Measurements from ENCODE around the gene DNAH14. TPM values are rescaled to one million over a fixed set of nuclear protein-coding genes. Genes with fewer than 3 reads are reported as not detected.

The DNAH14 gene
- total and polyA plus RNA-seq, 2 donors (not counting 3 experiments of a cell fraction or from before 2014, with no cell fraction given), result 1.5 to 7.1 TPM

DNA sequence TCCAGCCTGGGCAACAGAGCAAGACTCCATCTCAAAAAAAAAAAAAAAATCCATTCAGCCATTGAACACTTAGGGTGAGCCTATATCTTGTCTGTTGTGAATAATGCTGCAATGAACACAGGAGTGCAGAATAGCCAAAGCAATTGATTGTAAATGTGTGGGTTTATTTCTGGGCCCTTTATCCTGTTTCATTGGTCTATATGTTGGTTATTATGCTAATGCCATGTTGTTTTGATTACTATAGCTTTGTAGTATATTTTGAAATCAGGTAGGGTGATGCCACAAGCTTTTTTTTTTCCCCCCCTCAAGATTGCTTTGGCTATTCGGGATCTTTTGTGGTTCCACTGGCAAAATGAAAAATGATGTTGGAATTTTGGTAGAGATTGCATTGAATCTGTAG is 330.8 kb downstream of the DNAH14 start:
- no peaks in the 10 kb centered on the region for H3K4me1 ChIP-seq (ENCODE audit: control insufficient read depth, extremely low read depth, insufficient read depth, low read length)
- H3K9me1 ChIP-seq (replicated peaks; ENCODE audit: control insufficient read depth, extremely low read depth, insufficient read depth, low read length), result no peaks in the 10 kb centered on the region
- intact Hi-C loops (cut with micrococcal nuclease), result no loop called here
- no peak overlapping the region for H3K4me2 ChIP-seq (ENCODE audit: insufficient read depth, low read length)
- CTCF ChIA-PET, result no interaction called here
- DNase-seq (ENCODE audit: low read depth, low spot score) (no peak), FAIRE-seq (no peak)
- dilution Hi-C loops (cut with MboI; ENCODE audit: extremely low pct_ligation_motif_present, low sequenced_read_pairs), result no loop called here
- no peaks in the 10 kb centered on the region for H4K20me1 ChIP-seq (replicated peaks; ENCODE audit: control insufficient read depth, extremely low read depth, insufficient read depth, low read length)
- POLR2A ChIA-PET, result no interaction called here
- H3K9me3 ChIP-seq (replicated peaks; ENCODE audit: control insufficient read depth, insufficient read depth, low read length), result no peaks in the 10 kb centered on the region
- H3K79me2 ChIP-seq (ENCODE audit: control insufficient read depth, insufficient read depth, low read length), result no peaks in the 10 kb centered on the region
- no peak overlapping the region for H3K27ac ChIP-seq (ENCODE audit: insufficient read depth, low read depth, low read length)
- H2AFZ ChIP-seq (ENCODE audit: low read depth, low read length), result no peak overlapping the region
- TF ChIP-seq POLR2AphosphoS5 (IDR thresholded peaks at IDR 0.05; ENCODE audit: insufficient read depth, low read depth, low read length) (no peak), GATA2 (IDR thresholded peaks at IDR 0.05; ENCODE audit: insufficient read depth, insufficient read length, low read depth, low read length) (no peak), FOS (IDR thresholded peaks at IDR 0.05; ENCODE audit: borderline replicate concordance, insufficient read depth, low read length) (no peak), MYC (IDR thresholded peaks at IDR 0.05; ENCODE audit: low read depth, low read length) (no peak), POLR2A (IDR thresholded peaks at IDR 0.05; ENCODE audit: low read depth, low read length) (no peak), CTCF (IDR thresholded peaks at IDR 0.05; ENCODE audit: extremely low read depth in 1 of 2, insufficient read depth in 1 of 2, low read depth in 1 of 2, low read length in 2 of 2) (no peak), EZH2 (IDR thresholded peaks at IDR 0.05; ENCODE audit: borderline replicate concordance, low read depth, low read length, severe bottlenecking) (no peak), JUN (IDR thresholded peaks at IDR 0.05; ENCODE audit: borderline replicate concordance, insufficient read depth, insufficient read length, low read depth) (no peak)
- TF ChIP-seq, protein P1, sequence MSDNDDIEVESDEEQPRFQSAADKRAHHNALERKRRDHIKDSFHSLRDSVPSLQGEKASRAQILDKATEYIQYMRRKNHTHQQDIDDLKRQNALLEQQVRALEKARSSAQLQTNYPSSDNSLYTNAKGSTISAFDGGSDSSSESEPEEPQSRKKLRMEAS (IDR thresholded peaks at IDR 0.05; ENCODE audit: insufficient read depth, insufficient read length), result no peak
- no peaks in the 10 kb centered on the region for H3K36me3 ChIP-seq (ENCODE audit: control insufficient read depth in 2 of 2, extremely low read depth in 1 of 2, insufficient read depth in 2 of 2, low read length in 2 of 2)
- H3K9ac ChIP-seq (replicated peaks; ENCODE audit: extremely low read depth, insufficient read depth, low read length), result no peak overlapping the region
- no peaks in the 10 kb centered on the region for H3K27me3 ChIP-seq (ENCODE audit: control insufficient read depth in 2 of 2, insufficient read depth in 2 of 2, low read length in 2 of 2)
- no peak overlapping the region for H3K4me3 ChIP-seq (replicated peaks in 1 of 3; ENCODE audit: insufficient read depth in 1 of 3, low read depth in 1 of 3, low read length in 3 of 3)
- BruUV-seq (replicated peaks), result no TSS peak

All from endothelial cell of umbilical vein (primary cell).